Vagina (tissue), 2 donors: ENCODE data around the gene IL17D.

Source experiments
- CTCF ChIP-seq, 3 experiments: fragments of 450-650 bp in 2 of 3; fragments of 200-600 bp in 1 of 3; sonication (generic) in 1 of 3; IDR thresholded peaks; one replicate each; pipeline ENCODE4 v1.5.1; 2017 to 2019; ENCODE audit warnings: antibody characterized with exemption in 3 of 3, mild to moderate bottlenecking in 2 of 3, moderate library complexity in 2 of 3
- POLR2AphosphoS5 ChIP-seq, 2 donors: sonication (generic); formaldehyde crosslinking; IDR thresholded peaks; one replicate each; pipeline ENCODE4 v1.9.0; 2017; ENCODE audit warnings: antibody characterized with exemption in 2 of 2, mild to moderate bottlenecking in 2 of 2, low read depth in 1 of 2; ENCODE audit not compliant: insufficient read depth in 1 of 2

DNA sequence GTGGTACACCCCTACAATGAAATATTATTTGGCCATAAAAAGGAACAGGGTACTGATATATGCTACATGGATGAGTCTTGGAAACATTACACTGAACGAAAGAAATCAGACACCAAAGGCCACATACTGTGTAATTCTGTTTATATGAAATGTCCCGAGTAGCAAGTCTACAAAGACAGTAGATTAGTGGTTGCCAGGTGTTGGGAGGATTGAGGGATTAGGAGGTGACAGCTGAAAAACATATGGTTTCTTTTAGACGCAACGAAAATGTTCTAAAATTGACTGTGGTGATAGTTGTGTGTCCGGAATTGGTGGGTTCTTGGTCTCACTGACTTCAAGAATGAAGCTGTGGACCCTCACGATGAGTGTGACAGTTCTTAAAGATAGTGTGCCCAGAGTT is 35.1 kb downstream of the IL17D start:
- no peak for TF ChIP-seq CTCF (IDR thresholded peaks at IDR 0.05)
- no peak for TF ChIP-seq POLR2AphosphoS5 (IDR thresholded peaks at IDR 0.05; ENCODE audit: insufficient read depth in 1 of 2, low read depth in 1 of 2)
